ENCODE data around the gene OGFRL1. TPM values are rescaled to one million over a fixed set of nuclear protein-coding genes. Genes with fewer than 3 reads are reported as not detected.

OGFRL1 gene
- polyA plus RNA-seq, 2 donors = 12.1 to 15.5 TPM

DNA sequence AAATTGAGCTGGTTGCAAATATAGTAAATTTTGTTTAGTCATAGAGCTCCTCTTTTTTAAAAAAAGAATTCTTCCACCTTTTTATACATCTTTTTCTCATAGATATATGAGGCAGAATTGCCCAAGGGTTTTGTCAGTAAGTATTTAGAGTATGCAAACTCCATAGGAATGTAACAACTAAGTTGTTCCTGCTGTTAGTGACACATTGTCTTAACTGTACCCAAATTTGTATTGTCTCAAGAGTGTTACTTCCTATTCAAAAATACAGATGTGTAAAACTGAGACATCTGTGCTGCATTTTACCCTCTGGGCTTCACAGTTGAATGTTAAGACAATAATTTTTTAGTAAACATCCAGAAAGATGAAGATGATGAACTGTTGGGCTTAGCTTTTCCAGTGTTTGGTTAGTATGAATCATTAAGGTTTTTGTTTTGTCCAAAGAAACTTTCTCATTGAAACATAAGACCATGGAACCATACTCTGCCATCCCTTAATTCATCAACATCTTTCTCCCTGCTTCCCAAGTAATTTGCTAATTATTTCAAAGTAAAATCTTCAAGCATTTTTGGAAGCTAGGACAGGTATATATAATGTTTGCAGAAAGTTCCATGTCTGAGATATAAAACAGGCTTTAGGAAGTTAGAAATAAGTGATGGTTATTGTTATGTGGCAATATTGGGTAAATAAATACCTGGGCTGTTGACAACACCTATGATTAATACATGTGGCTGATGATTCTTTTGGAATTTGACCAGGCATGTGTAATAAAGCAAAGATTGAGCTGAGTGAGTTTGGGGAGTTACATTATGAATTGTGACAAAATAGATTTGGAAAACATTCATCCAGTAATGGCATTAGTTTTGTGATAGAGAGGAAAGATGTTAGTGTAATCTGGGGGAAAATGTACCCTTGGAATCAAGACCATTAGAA, 11.2 kb downstream of the OGFRL1 start:
- no peak overlapping the region for H3K4me3 ChIP-seq (ENCODE audit: low read depth in 1 of 2, low read length in 2 of 2)
- no peaks in the 10 kb centered on the region for H3K9me3 ChIP-seq (ENCODE audit: control insufficient read depth in 2 of 2, insufficient read depth in 1 of 2, low read depth in 1 of 2, low read length in 1 of 2)
- no peaks in the 10 kb centered on the region for H3K4me1 ChIP-seq (ENCODE audit: control insufficient read depth in 2 of 2, insufficient read depth in 2 of 2, low read length in 1 of 2)
- H3K27me3 ChIP-seq (ENCODE audit: control insufficient read depth in 1 of 2, insufficient read depth in 2 of 2, low read length in 2 of 2) = no peaks in the 10 kb centered on the region
- H3K36me3 ChIP-seq (ENCODE audit: control insufficient read depth in 2 of 2, insufficient read depth in 2 of 2, low read length in 1 of 2) = peaks cover 0 to 5% of the 10 kb centered on the region in 2 donors
- no peak overlapping the region for H3K27ac ChIP-seq (ENCODE audit: low read depth in 2 of 2, low read length in 1 of 2)

DNA sequence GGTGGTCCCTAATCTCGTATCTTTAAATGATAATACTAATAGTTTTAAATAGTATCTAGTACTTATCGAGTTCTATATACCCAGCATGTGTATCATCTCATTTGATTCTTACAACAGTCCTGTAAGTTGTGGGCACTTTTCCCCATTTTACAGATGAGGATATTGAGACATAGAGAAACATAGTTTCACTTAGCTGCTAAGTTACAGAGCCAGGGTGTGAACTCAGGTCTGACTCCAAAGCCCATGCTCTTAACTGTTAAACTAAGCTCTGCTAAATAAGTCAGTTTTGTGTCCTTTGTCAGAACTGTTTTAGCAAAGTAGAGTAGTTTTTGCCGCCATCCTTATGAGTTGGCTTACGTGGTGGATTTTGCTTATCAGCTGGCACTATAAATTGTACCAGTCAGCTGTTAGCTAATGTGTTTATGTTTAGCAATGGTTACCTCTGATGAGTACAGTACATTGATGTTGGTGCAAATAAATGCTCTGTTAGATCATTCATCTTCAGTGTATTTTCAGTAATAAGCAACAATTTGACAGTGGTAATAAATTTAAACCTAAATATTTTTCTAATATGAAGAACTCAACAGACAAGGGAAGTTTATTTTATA, 12.1 kb downstream of the OGFRL1 start:
- Histone ChIP-seq H3K9me3 (ENCODE audit: control insufficient read depth in 2 of 2, insufficient read depth in 1 of 2, low read depth in 1 of 2, low read length in 1 of 2) (no peaks in the 10 kb centered on the region), H3K27me3 (ENCODE audit: control insufficient read depth in 1 of 2, insufficient read depth in 2 of 2, low read length in 2 of 2) (no peaks in the 10 kb centered on the region), H3K4me3 (ENCODE audit: low read depth in 1 of 2, low read length in 2 of 2) (no peak overlapping the region), H3K4me1 (ENCODE audit: control insufficient read depth in 2 of 2, insufficient read depth in 2 of 2, low read length in 1 of 2) (no peaks in the 10 kb centered on the region), H3K27ac (ENCODE audit: low read depth in 2 of 2, low read length in 1 of 2) (no peak overlapping the region), H3K36me3 (ENCODE audit: control insufficient read depth in 2 of 2, insufficient read depth in 2 of 2, low read length in 1 of 2) (peaks cover 0 to 5% of the 10 kb centered on the region in 2 donors)
- WGBS, 2 donors = 91 to 96% methylated on average over 4 of the region's 4 CpGs

DNA sequence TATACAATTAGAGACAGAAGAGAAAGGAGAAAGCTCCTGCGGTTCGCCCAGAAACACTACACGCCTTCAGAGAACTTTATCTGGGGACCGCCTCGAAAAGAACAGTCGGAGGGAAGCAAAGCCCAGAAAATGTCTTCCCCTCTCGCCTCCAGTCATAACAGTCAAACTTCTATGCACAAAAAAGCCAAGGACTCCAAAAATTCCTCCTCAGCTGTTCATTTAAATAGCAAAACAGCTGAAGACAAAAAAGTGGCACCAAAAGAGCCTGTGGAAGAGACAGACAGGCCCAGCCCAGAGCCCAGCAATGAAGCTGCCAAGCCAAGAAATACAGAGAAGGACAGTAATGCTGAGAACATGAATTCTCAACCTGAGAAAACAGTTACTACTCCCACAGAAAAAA, 12.9 kb downstream of the OGFRL1 start:
- Histone ChIP-seq H3K36me3 (ENCODE audit: control insufficient read depth in 2 of 2, insufficient read depth in 2 of 2, low read length in 1 of 2) (peaks cover 0 to 5% of the 10 kb centered on the region in 2 donors), H3K27ac (ENCODE audit: low read depth in 2 of 2, low read length in 1 of 2) (no peak overlapping the region), H3K27me3 (ENCODE audit: control insufficient read depth in 1 of 2, insufficient read depth in 2 of 2, low read length in 2 of 2) (no peaks in the 10 kb centered on the region), H3K4me1 (ENCODE audit: control insufficient read depth in 2 of 2, insufficient read depth in 2 of 2, low read length in 1 of 2) (no peaks in the 10 kb centered on the region), H3K9me3 (ENCODE audit: control insufficient read depth in 2 of 2, insufficient read depth in 1 of 2, low read depth in 1 of 2, low read length in 1 of 2) (no peaks in the 10 kb centered on the region), H3K4me3 (ENCODE audit: low read depth in 1 of 2, low read length in 2 of 2) (no peak overlapping the region)
- WGBS, 2 donors = 95 to 97% methylated on average over 7 of the region's 7 CpGs

DNA sequence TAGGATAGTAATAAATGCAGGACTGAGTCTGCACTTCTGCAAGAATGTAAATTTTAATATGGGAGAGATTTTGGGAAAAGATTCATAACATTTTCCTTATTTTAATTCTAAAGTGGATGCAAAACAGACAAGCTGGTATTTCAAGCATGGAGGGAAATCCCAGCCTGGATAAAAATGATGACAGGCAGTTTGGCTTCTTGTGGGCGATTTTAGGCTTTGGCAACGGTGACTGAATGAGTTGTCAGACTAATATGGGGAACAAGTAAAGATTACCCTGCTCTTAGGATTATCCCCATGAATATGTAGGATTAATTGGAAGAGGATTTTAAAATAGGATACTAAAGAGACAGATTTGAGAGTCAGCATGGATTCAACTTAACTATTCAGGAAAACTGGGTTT, 21.0 kb downstream of the OGFRL1 start:
- no peaks in the 10 kb centered on the region for H3K4me1 ChIP-seq (ENCODE audit: control insufficient read depth in 2 of 2, insufficient read depth in 2 of 2, low read length in 1 of 2)
- no peak overlapping the region for H3K27ac ChIP-seq (ENCODE audit: low read depth in 2 of 2, low read length in 1 of 2)
- H3K9me3 ChIP-seq (ENCODE audit: control insufficient read depth in 2 of 2, insufficient read depth in 1 of 2, low read depth in 1 of 2, low read length in 1 of 2) = no peaks in the 10 kb centered on the region
- WGBS, 2 donors = 22 to 64% methylated on average over 2 of the region's 2 CpGs
- H3K27me3 ChIP-seq (ENCODE audit: control insufficient read depth in 1 of 2, insufficient read depth in 2 of 2, low read length in 2 of 2) = no peaks in the 10 kb centered on the region
- H3K36me3 ChIP-seq (ENCODE audit: control insufficient read depth in 2 of 2, insufficient read depth in 2 of 2, low read length in 1 of 2) = no peaks in the 10 kb centered on the region
- H3K4me3 ChIP-seq (ENCODE audit: low read depth in 1 of 2, low read length in 2 of 2) = no peak overlapping the region

DNA sequence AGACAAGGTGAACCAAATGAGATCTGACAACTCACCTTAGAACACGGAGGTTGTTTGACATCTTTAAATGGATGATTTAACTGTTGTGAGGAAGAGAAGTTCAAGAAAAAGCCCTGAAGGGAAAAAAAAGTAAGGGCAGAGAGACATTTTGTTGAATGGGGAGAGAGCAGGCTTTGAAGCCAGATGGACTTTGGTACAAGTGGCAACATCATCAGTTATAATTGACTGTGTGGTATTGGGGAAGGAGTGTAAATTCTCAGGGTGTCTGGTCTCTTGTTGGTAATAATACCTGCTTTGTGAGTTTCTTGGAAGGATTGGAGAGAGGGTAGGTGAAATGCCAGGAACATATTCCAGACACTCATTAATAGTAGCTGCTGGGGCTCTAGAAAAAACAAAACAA, 21.6 kb downstream of the OGFRL1 start:
- no peak overlapping the region for H3K27ac ChIP-seq (ENCODE audit: low read depth in 2 of 2, low read length in 1 of 2)
- WGBS, 2 donors = 43 to 45% methylated on average over 1 of the region's 1 CpG
- H3K4me1 ChIP-seq (ENCODE audit: control insufficient read depth in 2 of 2, insufficient read depth in 2 of 2, low read length in 1 of 2) = no peaks in the 10 kb centered on the region
- no peaks in the 10 kb centered on the region for H3K9me3 ChIP-seq (ENCODE audit: control insufficient read depth in 2 of 2, insufficient read depth in 1 of 2, low read depth in 1 of 2, low read length in 1 of 2)
- H3K36me3 ChIP-seq (ENCODE audit: control insufficient read depth in 2 of 2, insufficient read depth in 2 of 2, low read length in 1 of 2) = no peaks in the 10 kb centered on the region
- H3K27me3 ChIP-seq (ENCODE audit: control insufficient read depth in 1 of 2, insufficient read depth in 2 of 2, low read length in 2 of 2) = no peaks in the 10 kb centered on the region
- H3K4me3 ChIP-seq (ENCODE audit: low read depth in 1 of 2, low read length in 2 of 2) = no peak overlapping the region

DNA sequence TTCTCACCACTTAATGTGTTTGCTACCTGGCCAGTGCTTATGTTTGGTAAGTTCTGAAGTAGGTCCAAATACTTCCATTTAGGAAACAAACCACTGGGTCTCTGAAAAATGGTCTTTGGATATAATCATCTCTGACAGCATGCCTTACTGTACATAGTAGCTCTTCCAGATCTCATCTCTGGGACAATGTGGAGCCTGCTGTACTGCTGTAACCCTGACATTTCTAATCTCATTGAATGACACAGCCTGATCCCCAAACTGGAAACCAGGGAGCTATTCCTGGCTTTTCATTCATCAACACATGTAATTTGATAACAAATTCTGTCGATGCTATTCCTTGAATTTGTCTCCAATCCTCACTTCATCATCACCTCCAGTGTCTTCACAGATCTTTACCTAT, 23.5 kb downstream of the OGFRL1 start:
- Histone ChIP-seq H3K27ac (ENCODE audit: low read depth in 2 of 2, low read length in 1 of 2) (no peak overlapping the region), H3K4me3 (ENCODE audit: low read depth in 1 of 2, low read length in 2 of 2) (no peak overlapping the region), H3K4me1 (ENCODE audit: control insufficient read depth in 2 of 2, insufficient read depth in 2 of 2, low read length in 1 of 2) (no peaks in the 10 kb centered on the region), H3K27me3 (ENCODE audit: control insufficient read depth in 1 of 2, insufficient read depth in 2 of 2, low read length in 2 of 2) (no peaks in the 10 kb centered on the region), H3K9me3 (ENCODE audit: control insufficient read depth in 2 of 2, insufficient read depth in 1 of 2, low read depth in 1 of 2, low read length in 1 of 2) (no peaks in the 10 kb centered on the region), H3K36me3 (ENCODE audit: control insufficient read depth in 2 of 2, insufficient read depth in 2 of 2, low read length in 1 of 2) (no peaks in the 10 kb centered on the region)
- WGBS, 2 donors = 83 to 86% methylated on average over 1 of the region's 1 CpG

DNA sequence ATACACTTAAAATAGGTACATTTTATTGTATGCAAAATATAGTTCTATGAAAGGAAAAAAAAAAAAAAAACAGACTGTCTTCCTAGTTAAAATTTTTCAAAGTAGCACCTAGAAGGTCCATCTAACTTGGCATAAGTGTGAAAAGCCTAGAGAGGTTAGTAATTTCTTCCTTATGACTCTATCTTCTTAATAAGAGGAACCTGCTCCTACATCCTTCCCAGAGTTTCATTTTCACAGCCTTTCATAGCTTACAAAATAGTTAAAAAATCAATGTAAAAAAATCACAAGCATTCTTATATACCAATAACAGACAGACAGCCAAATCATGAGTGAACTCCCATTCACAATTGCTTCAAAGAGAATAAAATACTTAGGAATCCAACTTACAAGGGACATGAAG, 28.8 kb downstream of the OGFRL1 start:
- H3K9me3 ChIP-seq (ENCODE audit: control insufficient read depth in 2 of 2, insufficient read depth in 1 of 2, low read depth in 1 of 2, low read length in 1 of 2) = no peaks in the 10 kb centered on the region

DNA sequence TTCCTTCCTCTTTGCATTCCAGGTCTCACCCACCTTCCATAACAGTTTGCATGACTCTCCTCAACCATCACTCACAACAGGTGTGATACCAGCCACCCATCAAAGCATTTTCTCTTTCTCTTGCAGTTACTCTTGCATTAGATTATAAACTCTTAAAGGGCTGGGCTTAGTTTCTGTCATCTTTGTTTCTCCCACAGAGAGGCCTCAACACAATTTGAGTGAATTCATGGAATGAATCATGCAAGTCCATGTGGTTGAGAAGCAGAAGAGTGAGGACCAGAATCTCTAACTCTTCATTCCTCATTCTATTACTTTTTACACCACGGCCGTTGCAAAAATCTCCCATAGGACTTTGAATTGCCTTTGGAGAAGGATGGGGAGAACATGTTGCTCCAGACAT, 31.4 kb downstream of the OGFRL1 start:
- peaks cover 0 to 2% of the 10 kb centered on the region in 2 donors for H3K4me1 ChIP-seq (ENCODE audit: control insufficient read depth in 2 of 2, insufficient read depth in 2 of 2, low read length in 1 of 2)
- no peak overlapping the region for H3K4me3 ChIP-seq (ENCODE audit: low read depth in 1 of 2, low read length in 2 of 2)
- no peaks in the 10 kb centered on the region for H3K36me3 ChIP-seq (ENCODE audit: control insufficient read depth in 2 of 2, insufficient read depth in 2 of 2, low read length in 1 of 2)
- 71 to 73% methylated on average over 2 of the region's 2 CpGs for WGBS, 2 donors
- H3K9me3 ChIP-seq (ENCODE audit: control insufficient read depth in 2 of 2, insufficient read depth in 1 of 2, low read depth in 1 of 2, low read length in 1 of 2) = no peaks in the 10 kb centered on the region
- H3K27ac ChIP-seq (ENCODE audit: low read depth in 2 of 2, low read length in 1 of 2) = no peak overlapping the region
- H3K27me3 ChIP-seq (ENCODE audit: control insufficient read depth in 1 of 2, insufficient read depth in 2 of 2, low read length in 2 of 2) = no peaks in the 10 kb centered on the region

More for the DNA sequence above, 28.8 kb downstream of the OGFRL1 start:
- no peaks in the 10 kb centered on the region for H3K36me3 ChIP-seq (ENCODE audit: control insufficient read depth in 2 of 2, insufficient read depth in 2 of 2, low read length in 1 of 2)
- H3K4me3 ChIP-seq (ENCODE audit: low read depth in 1 of 2, low read length in 2 of 2) = no peak overlapping the region
- H3K4me1 ChIP-seq (ENCODE audit: control insufficient read depth in 2 of 2, insufficient read depth in 2 of 2, low read length in 1 of 2) = no peaks in the 10 kb centered on the region
- H3K27ac ChIP-seq (ENCODE audit: low read depth in 2 of 2, low read length in 1 of 2) = no peak overlapping the region
- no peaks in the 10 kb centered on the region for H3K27me3 ChIP-seq (ENCODE audit: control insufficient read depth in 1 of 2, insufficient read depth in 2 of 2, low read length in 2 of 2)

DNA sequence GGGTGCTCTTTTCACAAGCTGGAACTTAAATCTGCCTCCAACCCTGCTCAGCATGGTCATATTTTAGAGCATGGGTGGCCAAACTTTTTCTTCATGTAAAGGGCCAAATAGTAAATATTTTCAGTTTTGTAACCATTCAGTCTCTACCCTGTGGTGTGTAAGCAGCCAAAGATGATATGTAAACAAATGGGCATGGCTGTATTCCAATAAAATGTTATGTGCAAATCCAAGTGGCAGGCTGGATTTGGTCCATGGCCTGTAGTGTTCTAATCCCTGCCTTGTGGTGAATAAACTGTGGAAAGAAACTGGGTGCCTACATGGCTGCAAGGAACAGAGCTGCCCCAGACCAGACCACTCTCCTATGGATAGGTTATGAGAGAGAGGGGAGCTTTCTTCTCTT, 32.7 kb downstream of the OGFRL1 start:
- Histone ChIP-seq H3K4me3 (ENCODE audit: low read depth in 1 of 2, low read length in 2 of 2) (no peak overlapping the region), H3K4me1 (ENCODE audit: control insufficient read depth in 2 of 2, insufficient read depth in 2 of 2, low read length in 1 of 2) (peaks cover 0 to 2% of the 10 kb centered on the region in 2 donors), H3K27me3 (ENCODE audit: control insufficient read depth in 1 of 2, insufficient read depth in 2 of 2, low read length in 2 of 2) (no peaks in the 10 kb centered on the region), H3K36me3 (ENCODE audit: control insufficient read depth in 2 of 2, insufficient read depth in 2 of 2, low read length in 1 of 2) (no peaks in the 10 kb centered on the region), H3K27ac (ENCODE audit: low read depth in 2 of 2, low read length in 1 of 2) (no peak overlapping the region), H3K9me3 (ENCODE audit: control insufficient read depth in 2 of 2, insufficient read depth in 1 of 2, low read depth in 1 of 2, low read length in 1 of 2) (no peaks in the 10 kb centered on the region)

Measured in esophagus (tissue), 2 donors.